Thoracic aorta (tissue), 2 donors: ENCODE data around the gene SCAF11. TPM values are rescaled to one million over a fixed set of nuclear protein-coding genes. Genes with fewer than 3 reads are reported as not detected.

Experiments
- ATAC-seq: fragments of 150-250 bp; one replicate; pipeline ENCODE4 v1.8.0; 2017; ENCODE audit warnings: low read depth; ENCODE audit not compliant: insufficient number of reproducible peaks, low FRiP score
- DNase-seq: peaks from one replicate; pipeline ENCODE4 v3.0.0-alpha.2; 2020; ENCODE audit warnings: low spot score
- H3K27ac ChIP-seq, 2 donors: fragments of 200-600 bp; sonication (generic); 1 replicate in 1 of 2; 2 replicates in 1 of 2; pipeline ENCODE4 v1.5.1; 2016; ENCODE audit warnings: mild to moderate bottlenecking in 2 of 2, moderate library complexity in 2 of 2
- H3K27me3 ChIP-seq: fragments of 200-600 bp; sonication (generic); replicated peaks from 2 replicates; pipeline ENCODE4 v1.6.0; 2016; ENCODE audit warnings: mild to moderate bottlenecking; ENCODE audit not compliant: insufficient read depth
- H3K36me3 ChIP-seq: fragments of 200-600 bp; sonication (generic); one replicate; pipeline ENCODE4 v1.5.1; 2016
- H3K4me1 ChIP-seq, 2 donors: fragments of 200-600 bp; sonication (generic); 1 replicate in 1 of 2; 2 replicates in 1 of 2; pipeline versions ENCODE4 v1.5.1 to v1.6.0; 2016; ENCODE audit warnings: low read depth in 2 of 2, mild to moderate bottlenecking in 1 of 2; ENCODE audit not compliant: control insufficient read depth in 1 of 2
- H3K4me3 ChIP-seq: fragments of 200-600 bp; sonication (generic); 2 replicates; pipeline ENCODE4 v1.5.1; 2016; ENCODE audit warnings: mild to moderate bottlenecking
- H3K9me3 ChIP-seq: fragments of 200-600 bp; sonication (generic); 2 replicates; pipeline ENCODE4 v1.5.1; 2016
- total RNA-seq, 2 donors: library from RNA; depleted of rRNA; stranded (reverse); fragments of >200 nt; gene quantifications; one replicate each; pipeline versions ENCODE4 v1.1.0 to v1.2.3, GENCODE V29; 2016
- TF ChIP-seq, protein P1 (sequence below): fragments of 200-600 bp; sonication (generic); IDR thresholded peaks from one replicate; pipeline ENCODE4 v1.5.1; 2019; ENCODE audit warnings: antibody characterized with exemption

SCAF11 gene
- total RNA-seq, 2 donors from 2014 or later, result 158 to 199 TPM

DNA sequence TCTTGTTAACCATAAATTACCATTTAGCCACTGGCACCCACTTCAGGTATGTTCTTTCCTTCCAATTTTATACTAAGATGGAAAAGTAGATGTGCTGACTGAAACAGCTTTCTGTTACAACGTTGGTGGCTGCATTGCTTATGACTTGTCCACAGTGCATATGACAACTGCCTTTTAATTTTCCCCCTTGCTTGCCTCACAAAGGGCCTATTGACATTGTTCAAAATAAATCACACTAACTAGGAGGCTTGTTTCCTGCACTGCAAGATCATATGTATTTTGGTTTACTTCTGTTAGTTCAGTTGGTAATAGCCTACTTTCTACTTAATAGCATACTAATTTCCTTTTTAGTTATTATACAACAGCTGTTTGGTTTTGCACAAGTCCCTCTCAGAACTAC, 55.4 kb downstream of the SCAF11 start:
- DNase-seq (no peak), ATAC-seq (no peak)
- no peaks in the 10 kb centered on the region for H3K27me3 ChIP-seq
- peak overlapping the region; percentile 19 to 75 for H3K27ac ChIP-seq
- TF ChIP-seq, protein P1, sequence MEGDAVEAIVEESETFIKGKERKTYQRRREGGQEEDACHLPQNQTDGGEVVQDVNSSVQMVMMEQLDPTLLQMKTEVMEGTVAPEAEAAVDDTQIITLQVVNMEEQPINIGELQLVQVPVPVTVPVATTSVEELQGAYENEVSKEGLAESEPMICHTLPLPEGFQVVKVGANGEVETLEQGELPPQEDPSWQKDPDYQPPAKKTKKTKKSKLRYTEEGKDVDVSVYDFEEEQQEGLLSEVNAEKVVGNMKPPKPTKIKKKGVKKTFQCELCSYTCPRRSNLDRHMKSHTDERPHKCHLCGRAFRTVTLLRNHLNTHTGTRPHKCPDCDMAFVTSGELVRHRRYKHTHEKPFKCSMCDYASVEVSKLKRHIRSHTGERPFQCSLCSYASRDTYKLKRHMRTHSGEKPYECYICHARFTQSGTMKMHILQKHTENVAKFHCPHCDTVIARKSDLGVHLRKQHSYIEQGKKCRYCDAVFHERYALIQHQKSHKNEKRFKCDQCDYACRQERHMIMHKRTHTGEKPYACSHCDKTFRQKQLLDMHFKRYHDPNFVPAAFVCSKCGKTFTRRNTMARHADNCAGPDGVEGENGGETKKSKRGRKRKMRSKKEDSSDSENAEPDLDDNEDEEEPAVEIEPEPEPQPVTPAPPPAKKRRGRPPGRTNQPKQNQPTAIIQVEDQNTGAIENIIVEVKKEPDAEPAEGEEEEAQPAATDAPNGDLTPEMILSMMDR, result no peak
- peaks cover 18 to 32% of the 10 kb centered on the region in 2 donors for H3K4me1 ChIP-seq
- H3K9me3 ChIP-seq, result no peaks in the 10 kb centered on the region
- H3K4me3 ChIP-seq, result no peak overlapping the region
- H3K36me3 ChIP-seq, result peaks cover 6% of the 10 kb centered on the region

DNA sequence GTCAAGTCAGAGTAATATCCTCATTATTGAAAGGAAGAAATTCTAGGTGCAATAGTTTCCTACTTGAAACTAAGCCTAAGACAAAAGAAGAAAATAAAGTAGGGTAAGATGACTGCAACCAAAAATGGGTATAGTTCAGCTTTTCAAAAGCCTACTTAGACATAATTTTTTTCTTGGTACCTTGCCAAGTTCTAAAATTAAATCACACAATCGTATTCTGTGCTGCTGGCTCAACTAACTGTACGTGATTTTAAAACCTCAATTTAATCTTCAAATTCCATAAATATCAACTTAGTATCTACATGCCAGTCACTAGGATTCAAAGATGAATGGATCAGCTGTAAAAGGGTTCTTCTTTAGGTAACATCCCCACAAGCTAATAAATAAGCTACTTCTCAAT, 56.9 kb downstream of the SCAF11 start:
- H3K4me3 ChIP-seq, result peak overlapping the region; percentile 41
- no peak for ATAC-seq
- peaks cover 6% of the 10 kb centered on the region for H3K36me3 ChIP-seq
- H3K4me1 ChIP-seq, result peaks cover 18 to 32% of the 10 kb centered on the region in 2 donors
- H3K27me3 ChIP-seq, result no peaks in the 10 kb centered on the region
- H3K27ac ChIP-seq, result peak overlapping the region; percentile 27 to 75
- TF ChIP-seq, protein P1, result no peak
- H3K9me3 ChIP-seq, result no peaks in the 10 kb centered on the region
- DNase-seq, result no peak

DNA sequence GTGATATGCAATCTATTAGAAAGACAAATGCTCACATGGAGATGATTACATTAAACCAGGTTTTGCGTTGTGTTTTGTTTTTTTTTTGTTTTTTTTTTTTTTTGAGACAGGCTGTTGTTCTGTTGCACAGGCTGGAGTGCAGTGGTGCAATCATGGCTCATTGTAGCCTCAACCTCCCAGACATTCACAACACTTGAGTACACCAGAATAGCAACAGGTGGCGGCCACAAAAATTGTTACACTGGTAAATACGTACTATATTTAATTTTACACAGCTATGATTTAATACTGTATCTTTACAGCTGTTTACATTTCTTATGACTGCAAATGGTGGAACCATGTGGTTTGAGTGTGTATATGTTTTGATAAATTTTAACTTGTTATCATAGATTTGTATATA, 60.0 kb downstream of the SCAF11 start:
- peaks cover 16% of the 10 kb centered on the region for H3K36me3 ChIP-seq
- TF ChIP-seq, protein P1, result no peak

DNA sequence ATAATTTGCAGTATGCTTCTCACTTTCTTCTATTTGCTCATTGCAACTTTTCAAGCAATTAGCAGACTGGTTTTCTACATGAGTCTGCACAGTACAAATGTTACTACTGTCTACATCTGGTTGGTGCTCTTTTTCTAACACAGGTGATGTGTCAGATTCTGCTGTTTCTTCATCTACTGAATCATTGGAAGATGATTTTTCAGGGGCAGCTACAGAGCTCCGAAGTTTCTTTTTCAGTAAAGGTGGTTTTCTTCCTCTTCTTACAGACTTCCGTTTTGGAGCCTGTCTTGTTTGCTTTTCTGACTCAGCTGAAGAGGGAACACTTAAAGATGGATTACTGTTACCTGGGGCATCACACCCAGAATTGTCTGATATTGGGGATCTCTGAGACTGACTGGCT, 62.1 kb downstream of the SCAF11 start:
- peaks cover 19% of the 10 kb centered on the region for H3K36me3 ChIP-seq
- no peak for ATAC-seq

More for the DNA sequence above, 60.0 kb downstream of the SCAF11 start:
- H3K9me3 ChIP-seq, result no peaks in the 10 kb centered on the region
- no peaks in the 10 kb centered on the region for H3K27me3 ChIP-seq
- ATAC-seq, result no peak
- no peak for DNase-seq
- no peak overlapping the region for H3K4me3 ChIP-seq
- H3K27ac ChIP-seq, result no peak overlapping the region
- peaks cover 18 to 32% of the 10 kb centered on the region in 2 donors for H3K4me1 ChIP-seq

DNA sequence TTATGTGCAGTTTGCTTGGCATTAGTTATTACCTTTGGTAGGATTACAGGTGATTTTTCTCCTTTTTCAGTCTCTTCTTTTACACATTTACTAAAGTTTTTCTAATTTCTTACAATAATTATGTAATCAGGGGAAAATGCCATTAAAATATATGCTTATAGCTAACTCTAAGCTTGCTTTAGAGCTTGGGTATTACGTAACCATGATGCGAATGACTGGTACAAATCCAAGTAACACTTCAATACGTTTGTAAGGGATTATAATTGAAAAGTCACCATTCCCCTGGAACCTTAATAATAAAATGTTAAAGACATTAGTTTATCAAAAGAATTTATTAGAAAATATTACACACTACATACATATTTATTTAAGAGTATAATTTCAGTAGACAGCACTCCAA, 71.6 kb downstream of the SCAF11 start:
- Histone ChIP-seq H3K4me1 (no peaks in the 10 kb centered on the region), H3K27me3 (no peaks in the 10 kb centered on the region), H3K36me3 (peaks cover 19% of the 10 kb centered on the region), H3K9me3 (no peaks in the 10 kb centered on the region), H3K27ac (no peak overlapping the region), H3K4me3 (no peak overlapping the region)
- ATAC-seq (no peak), DNase-seq (no peak)
- TF ChIP-seq, protein P1, result no peak

More for the DNA sequence above, 62.1 kb downstream of the SCAF11 start:
- peaks cover 8 to 12% of the 10 kb centered on the region in 2 donors for H3K4me1 ChIP-seq
- H3K9me3 ChIP-seq, result no peaks in the 10 kb centered on the region
- no peak overlapping the region for H3K27ac ChIP-seq
- H3K4me3 ChIP-seq, result no peak overlapping the region
- TF ChIP-seq, protein P1, result no peak
- H3K27me3 ChIP-seq, result no peaks in the 10 kb centered on the region
- no peak for DNase-seq
